Measurements from ENCODE around the gene HAL. TPM values are rescaled to one million over a fixed set of nuclear protein-coding genes. Genes with fewer than 3 reads are reported as not detected.

The HAL gene
- total RNA-seq, 4 donors from 2014 or later: 0.10 to 4.0 (median 0.46) TPM; not detected in 1

DNA sequence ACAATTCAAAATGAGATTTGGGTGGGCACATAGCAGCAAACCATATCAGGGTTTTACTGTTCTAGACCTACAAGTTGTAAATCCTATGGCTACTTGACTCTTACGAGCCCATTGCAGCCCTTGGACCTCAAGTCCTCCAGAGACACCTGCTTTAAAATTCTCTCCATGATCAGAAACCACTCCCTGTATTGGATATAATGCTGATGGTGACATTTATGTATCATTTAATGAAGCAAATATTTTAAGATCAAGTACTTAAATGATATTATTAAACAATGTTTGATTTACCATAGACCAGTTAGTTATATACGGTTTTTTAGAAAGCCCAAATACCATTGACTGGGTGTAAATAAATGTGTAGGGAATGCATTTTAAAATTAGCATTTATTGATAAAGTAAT lies 28.8 kb downstream of the HAL start:
- 93 to 95% methylated on average over 2 of the region's 2 CpGs for WGBS, 2 donors (ENCODE audit: low coverage in 1 of 2)
- H3K9me3 ChIP-seq: no peaks in the 10 kb centered on the region
- ATAC-seq: no peak
- H3K4me1 ChIP-seq: no peaks in the 10 kb centered on the region
- H3K27me3 ChIP-seq: no peaks in the 10 kb centered on the region
- no peak overlapping the region for H3K4me3 ChIP-seq
- H3K27ac ChIP-seq: no peak overlapping the region
- no peak for TF ChIP-seq POLR2AphosphoS5 (IDR thresholded peaks at IDR 0.05)
- TF ChIP-seq, protein P1, sequence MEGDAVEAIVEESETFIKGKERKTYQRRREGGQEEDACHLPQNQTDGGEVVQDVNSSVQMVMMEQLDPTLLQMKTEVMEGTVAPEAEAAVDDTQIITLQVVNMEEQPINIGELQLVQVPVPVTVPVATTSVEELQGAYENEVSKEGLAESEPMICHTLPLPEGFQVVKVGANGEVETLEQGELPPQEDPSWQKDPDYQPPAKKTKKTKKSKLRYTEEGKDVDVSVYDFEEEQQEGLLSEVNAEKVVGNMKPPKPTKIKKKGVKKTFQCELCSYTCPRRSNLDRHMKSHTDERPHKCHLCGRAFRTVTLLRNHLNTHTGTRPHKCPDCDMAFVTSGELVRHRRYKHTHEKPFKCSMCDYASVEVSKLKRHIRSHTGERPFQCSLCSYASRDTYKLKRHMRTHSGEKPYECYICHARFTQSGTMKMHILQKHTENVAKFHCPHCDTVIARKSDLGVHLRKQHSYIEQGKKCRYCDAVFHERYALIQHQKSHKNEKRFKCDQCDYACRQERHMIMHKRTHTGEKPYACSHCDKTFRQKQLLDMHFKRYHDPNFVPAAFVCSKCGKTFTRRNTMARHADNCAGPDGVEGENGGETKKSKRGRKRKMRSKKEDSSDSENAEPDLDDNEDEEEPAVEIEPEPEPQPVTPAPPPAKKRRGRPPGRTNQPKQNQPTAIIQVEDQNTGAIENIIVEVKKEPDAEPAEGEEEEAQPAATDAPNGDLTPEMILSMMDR (IDR thresholded peaks at IDR 0.05): no peak
- TF ChIP-seq POLR2A (IDR thresholded peaks at IDR 0.05): no peak
- TF ChIP-seq EP300 (IDR thresholded peaks at IDR 0.05): no peak
- no peaks in the 10 kb centered on the region for H3K36me3 ChIP-seq

DNA sequence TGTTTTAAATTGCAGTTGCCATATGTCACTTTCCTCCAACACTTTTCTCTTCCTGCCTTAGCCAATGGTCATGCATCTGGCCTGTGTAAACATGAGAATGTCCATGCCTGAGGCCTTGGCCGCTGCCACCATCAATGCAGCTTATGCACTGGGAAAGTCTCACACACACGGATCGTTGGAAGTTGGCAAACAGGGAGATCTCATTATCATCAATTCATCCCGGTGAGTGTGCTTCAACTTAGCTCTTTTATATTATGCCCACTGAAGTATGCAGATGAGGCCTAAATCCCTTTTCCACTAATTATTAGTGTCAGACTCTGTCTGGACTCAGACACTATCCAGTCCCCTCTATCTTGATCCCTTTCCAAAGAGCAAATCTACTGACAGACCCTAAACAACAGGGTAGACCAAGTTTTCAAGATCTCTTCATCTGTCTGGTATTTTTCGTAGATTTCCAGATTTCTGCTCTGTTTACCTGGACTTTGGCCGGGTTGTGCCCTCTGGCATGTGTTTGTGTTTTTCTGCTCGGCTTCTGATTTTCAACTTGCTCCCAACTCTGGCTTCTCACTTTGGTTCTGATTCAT lies 29.8 kb downstream of the HAL start:
- Histone ChIP-seq H3K4me3 (no peak overlapping the region), H3K27ac (no peak overlapping the region), H3K36me3 (no peaks in the 10 kb centered on the region), H3K9me3 (no peaks in the 10 kb centered on the region), H3K27me3 (no peaks in the 10 kb centered on the region), H3K4me1 (no peaks in the 10 kb centered on the region)
- no peak for ATAC-seq
- WGBS, 2 donors (ENCODE audit: low coverage in 1 of 2): 62 to 71% methylated on average over 5 to 7 of the region's 7 CpGs
- TF ChIP-seq POLR2A (IDR thresholded peaks at IDR 0.05) (no peak), POLR2AphosphoS5 (IDR thresholded peaks at IDR 0.05) (no peak), EP300 (IDR thresholded peaks at IDR 0.05) (no peak)
- TF ChIP-seq, protein P1 (IDR thresholded peaks at IDR 0.05): no peak

DNA sequence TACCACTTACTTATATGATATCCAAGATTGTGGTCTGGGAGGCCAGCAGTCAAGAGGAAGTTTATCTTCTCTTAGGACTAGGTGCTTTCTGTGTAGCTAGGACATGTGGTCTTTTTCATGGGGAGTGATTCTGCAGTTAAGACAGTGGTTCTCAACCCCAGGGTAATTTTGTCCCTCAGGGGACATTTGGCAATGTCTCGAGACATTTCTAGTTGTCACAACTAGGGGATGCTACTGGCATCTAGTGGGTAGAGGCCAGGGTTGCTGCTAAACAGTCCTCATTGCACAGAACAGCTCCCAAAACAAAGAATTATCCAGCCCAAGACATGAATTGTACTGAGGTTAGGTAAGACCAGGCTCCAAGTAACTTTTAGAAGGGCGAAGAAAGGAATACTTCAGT lies 33.0 kb downstream of the HAL start:
- Histone ChIP-seq H3K36me3 (no peaks in the 10 kb centered on the region), H3K4me1 (no peaks in the 10 kb centered on the region), H3K27me3 (no peaks in the 10 kb centered on the region), H3K4me3 (no peak overlapping the region), H3K9me3 (no peaks in the 10 kb centered on the region), H3K27ac (no peak overlapping the region)
- 64 to 75% methylated on average over 2 of the region's 2 CpGs for WGBS, 2 donors (ENCODE audit: low coverage in 1 of 2)
- ATAC-seq: no peak
- TF ChIP-seq POLR2A (IDR thresholded peaks at IDR 0.05) (no peak), EP300 (IDR thresholded peaks at IDR 0.05) (no peak), POLR2AphosphoS5 (IDR thresholded peaks at IDR 0.05) (no peak)
- TF ChIP-seq, protein P1 (IDR thresholded peaks at IDR 0.05): no peak

DNA sequence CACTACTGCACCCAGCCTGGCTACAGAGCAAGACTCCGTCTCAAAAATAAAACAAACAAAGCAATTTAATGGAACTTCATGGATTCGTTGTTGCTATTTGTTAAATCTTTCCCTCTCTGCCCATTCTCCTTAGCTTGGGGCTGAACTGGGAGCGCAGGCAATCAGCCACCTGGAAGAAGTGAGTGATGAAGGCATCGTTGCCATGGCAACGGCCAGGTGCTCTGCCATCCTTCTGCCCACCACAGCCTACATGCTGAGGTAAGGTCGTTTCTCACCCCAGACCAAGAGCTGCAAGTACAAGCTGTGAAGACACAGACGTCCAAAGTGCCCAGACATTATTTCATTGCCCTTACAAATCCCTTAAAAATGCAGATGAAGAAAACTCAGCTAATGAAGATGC lies 33.9 kb downstream of the HAL start:
- Histone ChIP-seq H3K27ac (no peak overlapping the region), H3K27me3 (no peaks in the 10 kb centered on the region), H3K9me3 (no peaks in the 10 kb centered on the region), H3K4me1 (no peaks in the 10 kb centered on the region), H3K36me3 (no peaks in the 10 kb centered on the region), H3K4me3 (no peak overlapping the region)
- no peak for ATAC-seq
- WGBS, 2 donors (ENCODE audit: low coverage in 1 of 2): 24 to 92% methylated on average over 2 to 3 of the region's 7 CpGs
- TF ChIP-seq POLR2A (IDR thresholded peaks at IDR 0.05) (no peak), EP300 (IDR thresholded peaks at IDR 0.05) (no peak), POLR2AphosphoS5 (IDR thresholded peaks at IDR 0.05) (no peak)
- TF ChIP-seq, protein P1 (IDR thresholded peaks at IDR 0.05): no peak

DNA sequence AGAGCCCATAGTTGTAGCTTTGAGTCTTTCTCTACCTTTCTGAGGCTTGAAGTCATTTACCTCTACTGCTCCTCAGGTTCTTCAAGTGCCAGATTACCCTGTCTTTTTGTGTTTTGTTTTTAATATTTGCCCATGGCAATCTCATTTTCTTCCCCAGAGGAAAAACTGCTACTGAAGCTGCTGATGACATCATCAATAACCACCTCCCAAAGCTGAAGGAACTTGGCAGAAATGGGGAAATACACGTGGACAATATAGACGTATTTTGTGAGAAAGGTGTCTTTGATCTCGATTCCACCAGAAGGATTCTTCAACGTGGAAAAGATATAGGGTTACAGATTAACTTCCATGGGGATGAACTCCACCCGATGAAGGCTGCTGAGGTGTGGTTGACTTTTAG lies 35.9 kb downstream of the HAL start:
- WGBS, 2 donors (ENCODE audit: low coverage in 1 of 2): 64 to 90% methylated on average over 5 of the region's 5 CpGs
- no peak for TF ChIP-seq POLR2AphosphoS5 (IDR thresholded peaks at IDR 0.05)
- no peak for TF ChIP-seq POLR2A (IDR thresholded peaks at IDR 0.05)
- TF ChIP-seq EP300 (IDR thresholded peaks at IDR 0.05): no peak
- TF ChIP-seq, protein P1 (IDR thresholded peaks at IDR 0.05): no peak
- Histone ChIP-seq H3K27ac (no peak overlapping the region), H3K27me3 (peaks cover 4% of the 10 kb centered on the region), H3K36me3 (no peaks in the 10 kb centered on the region), H3K4me3 (no peak overlapping the region), H3K4me1 (no peaks in the 10 kb centered on the region), H3K9me3 (no peaks in the 10 kb centered on the region)
- ATAC-seq: no peak

Measured in gastroesophageal sphincter (tissue), 4 donors.